ENCODE measurements around the gene DKK3.

The DKK3 gene

GRCh38 chr11:12003336-12003735 lies 5.1 kb downstream of the DKK3 start:
- DNase-seq: no peak

GRCh38 chr11:12001186-12001585 lies 7.2 kb downstream of the DKK3 start:
- no peak for DNase-seq

GRCh38 chr11:11998091-11998781 lies 10.2 kb downstream of the DKK3 start:
- no peak for DNase-seq

- no peak for DNase-seq
Measured at GRCh38 chr11:11997049-11997322, 11.4 kb downstream of the DKK3 start.

- DNase-seq: no peak
Measured at GRCh38 chr11:11996321-11997048, 11.9 kb downstream of the DKK3 start.

DNA sequence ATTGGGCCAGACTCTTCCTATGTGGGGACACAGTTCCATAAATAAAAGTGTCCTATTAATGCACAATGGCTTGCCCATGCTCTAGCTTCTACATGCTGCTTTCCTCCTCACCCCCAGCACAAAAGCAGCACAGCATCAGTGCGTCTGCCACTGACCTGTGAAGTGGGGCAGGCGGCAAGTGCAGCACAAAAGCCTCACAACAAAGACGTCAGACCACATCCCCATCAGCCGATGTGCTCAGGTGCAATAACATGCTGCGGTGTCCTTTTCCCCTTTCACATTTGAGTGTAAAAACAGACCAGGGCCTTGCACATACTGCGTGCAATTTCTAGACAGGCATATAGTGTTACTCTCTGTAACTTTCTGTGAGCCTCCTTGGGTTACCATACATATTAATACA lies 12.8 kb downstream of the DKK3 start:
- no peak for DNase-seq

- no peak for DNase-seq
Measured at GRCh38 chr11:11993839-11994238, 14.6 kb downstream of the DKK3 start.

GRCh38 chr11:11992257-11993212 lies 15.9 kb downstream of the DKK3 start:
- no peak for DNase-seq

DNA sequence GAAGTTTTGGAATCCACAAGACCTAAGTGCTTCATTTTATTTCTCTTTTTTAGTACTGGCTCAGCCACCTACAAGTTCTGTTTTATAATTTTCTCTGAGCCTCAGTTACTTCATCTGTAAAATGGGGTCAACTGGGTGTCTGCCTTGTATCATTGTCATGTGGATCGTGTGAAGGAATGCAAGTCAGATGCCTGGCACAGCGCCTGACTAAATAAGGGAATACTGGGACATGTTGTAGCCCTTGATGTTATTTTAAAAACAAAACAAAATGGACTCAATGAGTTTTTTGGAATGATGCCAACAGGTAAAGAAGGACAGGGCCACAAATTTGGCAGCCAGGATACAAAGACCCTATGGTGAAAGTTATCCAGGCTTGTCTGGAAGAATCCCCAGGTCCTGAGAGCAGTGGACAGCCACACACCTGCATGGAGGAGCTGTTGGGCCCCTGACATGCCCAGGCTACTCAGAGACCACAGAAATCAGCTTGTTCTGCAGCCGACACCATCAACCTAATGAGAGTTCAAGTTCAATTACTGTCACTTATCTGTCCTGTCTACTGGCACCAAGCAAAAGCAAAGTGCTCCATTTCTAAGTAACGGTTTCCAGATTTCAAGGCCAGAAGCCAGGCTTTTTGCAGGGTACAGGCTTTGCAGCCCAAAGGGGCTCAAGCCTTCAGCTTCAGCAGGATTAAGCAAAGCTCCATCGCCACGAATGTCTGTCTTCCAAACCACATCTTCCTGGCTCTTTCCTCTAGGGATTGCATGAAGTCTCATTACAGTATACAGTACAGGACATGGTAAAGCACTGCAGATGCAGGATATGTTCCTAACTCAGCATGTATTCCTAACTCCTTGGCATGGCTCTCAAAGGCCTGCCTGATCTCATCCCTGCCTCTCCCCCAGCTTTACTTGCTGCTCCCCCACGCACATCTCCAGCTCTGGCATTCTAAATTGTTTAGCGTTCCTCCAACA lies 18.4 kb downstream of the DKK3 start:
- DNase-seq: no peak

GRCh38 chr11:11988681-11989261 lies 19.7 kb downstream of the DKK3 start:
- no peak for DNase-seq

GRCh38 chr11:11988099-11988651 lies 20.3 kb downstream of the DKK3 start:
- no peak for DNase-seq

DNA sequence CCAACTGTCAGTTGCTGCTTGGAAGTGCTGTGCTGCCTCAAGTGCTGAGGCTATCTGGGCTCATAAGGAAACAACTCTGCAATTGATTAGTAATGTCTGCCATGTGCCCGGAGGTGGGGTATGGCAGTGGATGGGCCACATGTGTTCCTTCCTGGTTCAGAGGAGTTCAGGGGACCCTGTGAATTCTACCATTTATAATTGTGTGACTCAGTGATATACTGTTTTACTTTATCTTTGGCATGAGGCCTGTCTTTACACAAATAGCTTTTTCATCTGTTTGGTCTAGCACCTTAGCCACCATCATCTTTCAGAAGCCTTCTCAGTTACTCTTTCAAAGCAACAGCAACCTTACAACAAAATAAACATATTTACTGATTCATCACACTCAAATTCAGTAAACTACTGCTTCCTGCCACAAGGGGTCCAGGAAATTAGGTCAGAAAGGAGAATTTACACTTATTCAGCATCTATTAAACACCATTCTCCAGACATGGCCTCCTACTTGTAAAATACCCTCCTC lies 20.9 kb downstream of the DKK3 start:
- DNase-seq: peak; percentile 21

DNA sequence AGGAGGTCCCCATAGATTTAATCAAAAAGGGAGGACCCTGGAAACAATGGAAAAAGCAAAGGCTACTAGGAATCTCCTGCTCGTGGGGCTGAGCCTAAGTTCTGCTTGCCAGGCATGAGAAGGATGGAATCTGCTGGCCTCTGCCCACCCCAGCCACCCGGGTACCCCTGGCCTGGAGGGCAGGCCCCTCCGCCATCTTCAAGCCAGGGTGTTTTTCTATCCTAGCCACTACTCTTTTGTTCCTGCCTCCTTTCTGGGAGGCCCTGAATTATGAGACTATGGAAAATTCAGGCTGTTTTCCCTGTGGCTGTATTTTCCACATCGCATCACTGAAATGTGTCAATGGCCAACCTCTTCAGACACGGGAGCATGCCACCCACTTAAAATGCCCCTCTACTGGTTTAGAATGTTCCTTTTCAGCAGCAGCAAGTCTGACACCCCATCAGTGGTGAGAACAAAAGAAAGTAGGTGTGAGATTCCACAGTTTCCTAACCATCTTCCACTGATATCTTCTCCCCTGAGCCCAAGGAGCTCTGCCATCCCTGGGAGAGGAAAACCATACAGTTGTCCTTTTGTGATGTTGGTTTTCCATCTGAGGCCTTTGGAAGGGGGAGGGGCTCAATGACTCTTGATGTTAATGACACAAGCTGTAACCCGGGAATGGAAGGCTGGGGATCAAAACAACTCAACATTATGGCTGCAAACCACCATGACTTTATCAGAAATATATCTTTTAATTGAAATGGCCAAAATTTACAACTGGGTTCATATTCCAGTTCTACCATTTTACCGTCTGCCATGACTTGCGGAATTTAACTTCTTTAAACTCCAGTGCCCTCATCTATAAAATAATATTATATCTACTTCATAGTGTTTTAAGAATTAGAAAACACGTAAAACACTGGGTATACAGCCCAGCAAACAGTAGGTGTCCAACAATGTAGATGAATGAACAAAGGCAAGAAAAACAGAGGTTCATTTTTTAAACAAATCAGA lies 22.2 kb downstream of the DKK3 start:
- DNase-seq: no peak

GRCh38 chr11:11985016-11985715 lies 23.3 kb downstream of the DKK3 start:
- no peak for DNase-seq

DNA sequence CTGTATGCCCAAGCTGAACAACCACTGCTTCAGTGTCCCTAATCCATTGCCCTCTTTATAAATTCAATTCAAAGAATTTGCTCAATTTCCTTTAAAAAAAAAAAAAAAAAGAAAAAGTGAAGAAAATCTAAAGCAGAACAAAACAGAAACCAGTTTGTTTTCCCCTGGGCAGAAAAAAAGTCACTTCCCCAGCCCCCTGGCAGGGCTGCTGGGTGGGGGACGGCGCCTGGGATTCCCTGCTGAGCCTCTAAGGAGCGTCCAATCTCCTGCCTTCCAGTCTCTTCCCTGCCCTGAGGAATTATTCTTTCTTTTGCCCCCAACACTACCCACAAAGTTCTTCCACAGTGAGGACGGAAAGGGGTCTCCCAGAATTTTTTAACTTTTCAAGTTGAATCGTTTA lies 23.9 kb downstream of the DKK3 start:
- DNase-seq: no peak

GRCh38 chr11:11983427-11983826 lies 25.0 kb downstream of the DKK3 start:
- no peak for DNase-seq

GRCh38 chr11:11982975-11983374 lies 25.5 kb downstream of the DKK3 start:
- no peak for DNase-seq

DNA sequence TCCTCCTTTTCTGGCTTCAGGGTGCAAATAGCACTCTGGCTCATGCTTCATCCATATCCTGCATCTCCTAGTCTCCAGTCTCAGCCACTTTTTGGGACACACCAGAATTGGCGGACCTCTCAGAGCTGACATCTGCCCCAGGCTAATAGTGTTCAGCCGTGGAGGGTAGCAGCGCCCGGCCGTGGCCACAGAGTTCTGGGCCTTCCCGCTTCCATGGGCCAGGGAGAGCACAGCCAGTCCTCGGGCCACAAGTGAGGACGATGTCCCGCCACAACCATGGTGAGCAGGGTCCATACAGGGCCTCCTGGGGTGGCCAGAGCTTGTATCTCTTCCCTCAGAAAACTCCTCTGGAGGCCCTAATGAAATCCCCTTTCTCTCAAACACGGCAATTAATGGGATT lies 26.0 kb downstream of the DKK3 start:
- DNase-seq: no peak

DNA sequence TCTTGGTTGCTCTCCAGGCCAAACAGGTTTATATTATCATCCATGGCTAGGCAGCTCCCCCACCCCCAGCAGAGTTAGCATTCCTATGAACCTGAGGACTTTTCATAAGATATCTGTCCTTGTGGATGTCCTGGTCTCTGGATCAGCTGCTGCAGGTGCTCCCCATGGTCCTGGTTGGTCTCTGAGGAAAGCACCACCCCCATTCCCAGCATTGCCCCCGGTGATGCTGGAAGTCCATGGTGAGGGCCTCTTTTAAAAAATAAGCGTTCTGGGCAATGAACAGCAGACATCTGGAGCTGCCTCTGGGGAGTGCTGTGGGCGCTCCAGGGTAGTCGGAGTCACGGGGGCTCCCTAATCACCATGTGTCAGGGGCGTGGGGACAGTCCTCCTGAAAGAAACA lies 26.6 kb downstream of the DKK3 start:
- DNase-seq: no peak

- no peak for DNase-seq
Measured at GRCh38 chr11:11981364-11981763, 27.1 kb downstream of the DKK3 start.

All from hematopoietic multipotent progenitor cell treated with erythropoietin and hydrocortisone succinate and interleukin-3 and kit ligand, for 6 days (in vitro differentiated cells).